Bronchial epithelial cell (primary cell): Measurements from ENCODE around the gene DYNLT5. TPM values are rescaled to one million over a fixed set of nuclear protein-coding genes. Genes with fewer than 3 reads are reported as not detected.

ENCODE experiments used
- DNase-seq: peaks from one replicate; pipeline ENCODE4 v3.0.0-alpha.2; 2010; ENCODE audit warnings: low read depth
- FAIRE-seq: peaks from 2 replicates; lab custom pipeline; 2011; peaks lifted over from hg19 to GRCh38; lab: Jason Lieb, UNC
- H3K27me3 ChIP-seq: 2 replicates; pipeline ENCODE4 v1.5.1; 2011; ENCODE audit warnings: low read length; ENCODE audit not compliant: control insufficient read depth, insufficient read depth
- H3K36me3 ChIP-seq: 2 replicates; pipeline ENCODE4 v1.5.1; 2011; ENCODE audit warnings: low read length; ENCODE audit not compliant: control insufficient read depth, insufficient read depth
- H3K4me3 ChIP-seq: 2 replicates; pipeline ENCODE4 v1.5.1; 2011; ENCODE audit warnings: mild to moderate bottlenecking, low read depth, low read length, control low read depth
- CTCF ChIP-seq: IDR thresholded peaks from 2 replicates; pipeline ENCODE4 v1.5.1; 2011; ENCODE audit warnings: mild to moderate bottlenecking, moderate library complexity, low read length, control low read depth, inconsistent platforms; ENCODE audit not compliant: insufficient read depth, severe bottlenecking
- total RNA-seq: library from RNA; depleted of rRNA; stranded (reverse); fragments of >200 nt; gene quantifications from 2 replicates; pipeline ENCODE4 v1.2.1, GENCODE V29; 2014

DYNLT5 gene
- total RNA-seq, 1 donor from 2014 or later: not detected

GRCh38 chr1:66739401-66740157 is 12.7 kb upstream of the DYNLT5 start:
- Histone ChIP-seq H3K36me3 (no peaks in the 10 kb centered on the region), H3K4me3 (no peak overlapping the region), H3K27me3 (no peaks in the 10 kb centered on the region)
- no peak for DNase-seq
- FAIRE-seq: no peak
- no peak for TF ChIP-seq CTCF

- Histone ChIP-seq H3K36me3 (no peaks in the 10 kb centered on the region), H3K4me3 (no peak overlapping the region), H3K27me3 (peaks cover 2% of the 10 kb centered on the region)
- FAIRE-seq (no peak), DNase-seq (no peak)
- no peak for TF ChIP-seq CTCF
These were observed 6.8 kb upstream of the DYNLT5 start for GRCh38 chr1:66745451-66745850.

- DNase-seq (no peak), FAIRE-seq (no peak)
- Histone ChIP-seq H3K4me3 (no peak overlapping the region), H3K36me3 (no peaks in the 10 kb centered on the region), H3K27me3 (peaks cover 6% of the 10 kb centered on the region)
- TF ChIP-seq CTCF: no peak
These were observed 4.8 kb upstream of the DYNLT5 start for GRCh38 chr1:66747501-66747900.

GRCh38 chr1:66750577-66750976 is 1.7 kb upstream of the DYNLT5 start:
- no peaks in the 10 kb centered on the region for H3K36me3 ChIP-seq
- FAIRE-seq (no peak), DNase-seq (no peak)
- H3K27me3 ChIP-seq: peaks cover 11% of the 10 kb centered on the region
- TF ChIP-seq CTCF: no peak
- no peak overlapping the region for H3K4me3 ChIP-seq

GRCh38 chr1:66751160-66751559 is 1.1 kb upstream of the DYNLT5 start:
- no peak overlapping the region for H3K4me3 ChIP-seq
- FAIRE-seq: no peak
- H3K36me3 ChIP-seq: no peaks in the 10 kb centered on the region
- TF ChIP-seq CTCF: no peak
- DNase-seq: no peak
- H3K27me3 ChIP-seq: peaks cover 11% of the 10 kb centered on the region
